Measurements from ENCODE around the gene PBX2. TPM values are rescaled to one million over a fixed set of nuclear protein-coding genes. Genes with fewer than 3 reads are reported as not detected.

The PBX2 gene
- total and polyA plus RNA-seq, 8 donors, result 20.4 to 56.3 (median 29.8) TPM

DNA sequence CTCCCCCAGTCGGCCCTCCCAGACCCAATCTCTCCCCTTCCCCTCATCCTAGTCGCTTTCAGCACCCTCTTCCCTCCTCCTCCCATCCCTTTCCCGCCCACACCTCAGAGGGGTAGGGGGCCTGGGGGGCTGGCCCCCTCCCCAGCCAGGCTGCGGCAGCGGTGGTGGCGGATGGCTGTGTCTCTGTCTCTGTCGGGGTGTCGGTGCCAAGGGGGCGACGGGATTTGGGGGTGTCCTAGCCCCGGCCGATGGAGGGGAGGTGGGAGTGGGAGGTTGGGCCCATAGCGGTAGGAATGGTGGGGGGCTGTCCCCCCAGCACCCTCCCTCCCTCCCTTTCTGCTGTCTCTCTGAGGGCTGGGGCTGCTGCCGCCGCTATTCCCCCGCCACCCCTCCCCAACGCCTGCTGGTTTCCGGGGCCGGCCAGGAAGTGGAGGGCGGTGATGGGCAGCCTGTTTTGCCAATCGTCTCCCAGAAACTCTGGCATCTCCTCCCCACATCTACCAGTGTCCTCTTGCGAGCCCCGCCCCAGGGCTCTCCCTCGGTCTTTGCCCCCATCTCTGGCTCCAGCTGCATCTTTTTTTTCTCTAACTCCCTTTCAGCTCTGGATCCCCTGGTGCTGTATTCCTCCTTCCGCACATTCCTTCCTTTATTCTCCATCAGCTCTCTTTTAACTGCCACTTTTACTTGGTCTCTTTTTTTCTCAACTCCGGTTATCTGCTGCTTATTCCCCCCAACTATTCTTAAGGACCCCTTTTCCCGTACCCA lies 14.1 kb downstream of the PBX2 start, which contains the start of gene AGPAT1:
Gene AGPAT1 (minus strand): TSS at position 374 of the 765 bp plus-strand sequence. CDS start 4,588 bp downstream, outside the sequence.
- Histone ChIP-seq H3K36me3 (no peaks in the 10 kb centered on the region), H3K4me1 (peaks cover 20 to 31% (median 24%) of the 10 kb centered on the region in 3 donors), H3K27ac (peak within 1 kb of the TSS; percentile 86 to 96 (median 90)), H3K4me3 (peak within 1 kb of the TSS; percentile 73 to 88 (median 77)), H3K27me3 (no peaks in the 10 kb centered on the region), H3K9me3 (no peaks in the 10 kb centered on the region)
- no peak for TF ChIP-seq CTCF (IDR thresholded peaks at IDR 0.05)
- 0 to 1% methylated on average over 21 to 27 of the region's 27 CpGs for WGBS, 2 donors
- peak; percentile 93 to 98 (median 96) for DNase-seq
- peak; percentile 59 to 80 (median 72) for ATAC-seq
- no peak for FAIRE-seq
- intact Hi-C loops (cut with DNase I), result no loop called here

DNA sequence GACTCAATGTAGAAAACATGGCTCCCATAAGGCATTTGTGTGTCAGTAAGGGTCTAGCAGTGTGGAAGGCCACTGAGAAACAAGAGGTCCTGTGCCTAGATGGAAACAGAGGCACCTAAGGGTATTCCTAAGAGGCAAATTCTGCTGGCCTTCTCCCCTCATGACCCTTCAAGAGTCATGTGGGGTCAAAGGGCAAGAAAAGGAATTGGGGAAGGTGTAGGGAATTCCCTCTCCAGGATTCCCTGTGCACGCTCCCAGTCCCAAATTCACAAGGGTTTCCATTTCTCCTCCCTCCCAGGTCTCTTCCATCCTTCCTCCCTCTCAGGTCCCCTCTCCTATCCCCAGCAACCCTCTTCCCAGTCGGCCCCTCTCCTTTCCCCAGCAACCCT lies 14.7 kb downstream of the PBX2 start:
- ATAC-seq, result no peak
- H3K4me3 ChIP-seq, result peak overlapping the region in 3 of 4 donors; percentile 73 to 88 (median 75)
- WGBS, 2 donors, result 7 to 17% methylated on average over 2 of the region's 2 CpGs
- FAIRE-seq, result no peak
- TF ChIP-seq CTCF (IDR thresholded peaks at IDR 0.05), result no peak
- peaks cover 20 to 31% (median 24%) of the 10 kb centered on the region in 3 donors for H3K4me1 ChIP-seq
- H3K27me3 ChIP-seq, result no peaks in the 10 kb centered on the region
- DNase-seq, result no peak
- intact Hi-C loops (cut with DNase I), result no loop called here
- H3K36me3 ChIP-seq, result no peaks in the 10 kb centered on the region
- peak overlapping the region in 1 of 4 donors; percentile 20 for H3K27ac ChIP-seq
- no peaks in the 10 kb centered on the region for H3K9me3 ChIP-seq

DNA sequence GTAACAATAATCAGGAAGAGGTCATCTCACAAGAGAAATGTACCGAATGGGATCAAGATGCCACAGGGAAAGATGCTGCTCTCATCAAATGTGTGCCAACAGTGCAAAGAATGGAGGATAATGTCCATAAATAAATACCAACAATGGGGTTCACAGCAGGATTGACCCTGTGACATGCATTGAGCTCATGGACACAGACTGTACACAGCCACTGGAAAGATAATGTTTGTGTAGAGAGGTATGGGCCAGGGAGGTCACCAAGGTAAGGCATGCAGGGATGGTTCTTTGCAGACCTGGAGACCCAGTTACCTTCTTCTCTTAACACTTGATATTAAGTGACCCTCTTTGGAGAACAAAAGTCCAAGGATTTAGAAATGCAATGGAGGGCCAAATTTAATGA lies 15.6 kb downstream of the PBX2 start:
- Histone ChIP-seq H3K36me3 (no peaks in the 10 kb centered on the region), H3K4me3 (no peak overlapping the region), H3K27me3 (no peaks in the 10 kb centered on the region), H3K27ac (no peak overlapping the region), H3K4me1 (peaks cover 16 to 25% (median 23%) of the 10 kb centered on the region in 3 donors), H3K9me3 (no peaks in the 10 kb centered on the region)
- FAIRE-seq, result no peak
- no peak for TF ChIP-seq CTCF (IDR thresholded peaks at IDR 0.05)
- no peak for DNase-seq
- ATAC-seq, result no peak
- intact Hi-C loops (cut with DNase I), result no loop called here
- WGBS, 2 donors, result 78 to 85% methylated on average over 1 of the region's 1 CpG

DNA sequence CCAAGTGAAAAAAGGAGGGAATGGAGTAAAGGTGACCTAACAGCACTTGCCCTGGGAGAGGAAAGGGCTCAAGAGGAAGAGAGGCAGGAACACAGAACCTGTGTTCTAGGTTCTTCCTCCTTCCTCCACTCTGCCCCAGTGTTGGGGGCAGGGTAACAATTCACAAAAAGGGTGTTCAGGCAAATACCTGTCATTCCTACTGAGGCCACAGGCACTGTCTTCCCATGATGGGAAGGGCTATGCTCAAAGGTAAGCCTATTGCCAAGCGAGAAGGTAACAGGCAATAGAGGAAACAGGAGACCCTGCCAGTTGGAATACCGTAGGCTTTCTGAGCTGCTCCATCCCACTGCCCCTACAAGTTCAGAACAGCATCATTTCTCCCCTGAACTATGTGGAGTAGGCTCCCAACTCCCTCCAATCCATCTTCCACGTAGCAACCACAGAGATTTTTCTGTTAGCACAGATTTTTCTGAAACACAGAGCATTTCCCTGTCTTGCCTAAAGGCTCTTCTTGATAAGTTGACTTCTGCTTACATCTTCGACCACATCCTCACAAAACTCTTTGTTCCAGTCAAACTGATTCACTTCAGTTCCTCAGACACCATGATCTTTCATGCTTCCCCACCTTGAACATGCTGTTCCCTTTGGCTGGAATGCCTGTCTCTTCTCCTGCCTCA lies 16.8 kb downstream of the PBX2 start:
- H3K27me3 ChIP-seq, result no peaks in the 10 kb centered on the region
- H3K36me3 ChIP-seq, result no peaks in the 10 kb centered on the region
- no peak overlapping the region for H3K27ac ChIP-seq
- H3K9me3 ChIP-seq, result no peaks in the 10 kb centered on the region
- WGBS, 2 donors, result 77% methylated on average over 4 of the region's 4 CpGs
- DNase-seq (no peak), ATAC-seq (no peak), FAIRE-seq (no peak)
- no peak overlapping the region for H3K4me3 ChIP-seq
- no peak for TF ChIP-seq CTCF (IDR thresholded peaks at IDR 0.05)
- H3K4me1 ChIP-seq, result peaks cover 16 to 20% (median 19%) of the 10 kb centered on the region in 3 donors
- intact Hi-C loops (cut with DNase I), result no loop called here
